ENCODE results near the gene TDRD15.
"Not testable (repeated sequence)": the region's sequence is repeated elsewhere in the genome, so short reads cannot be mapped to it uniquely, and the experiment has no call there.

Gene TDRD15

GRCh38 chr2:21146638-21147037 lies 22.9 kb downstream of the TDRD15 start:
- no peak for DNase-seq (ENCODE audit: low read depth)

- no peak for DNase-seq (ENCODE audit: low read depth)
These were observed 24.9 kb downstream of the TDRD15 start for GRCh38 chr2:21148718-21149117.

- not testable (repeated sequence) for DNase-seq (ENCODE audit: low read depth)
These were observed 27.5 kb downstream of the TDRD15 start for GRCh38 chr2:21151234-21151633.

- DNase-seq (ENCODE audit: low read depth), result no peak
These were observed 31.8 kb downstream of the TDRD15 start for GRCh38 chr2:21155365-21156136.

- DNase-seq (ENCODE audit: low read depth), result no peak
These were observed 37.4 kb downstream of the TDRD15 start for GRCh38 chr2:21161122-21161521.

- DNase-seq (ENCODE audit: low read depth), result no peak
These were observed 38.3 kb downstream of the TDRD15 start for GRCh38 chr2:21161832-21162614.

GRCh38 chr2:21162615-21162878 lies 38.8 kb downstream of the TDRD15 start:
- no peak for DNase-seq (ENCODE audit: low read depth)

GRCh38 chr2:21163213-21163612 lies 39.4 kb downstream of the TDRD15 start:
- no peak for DNase-seq (ENCODE audit: low read depth)

- DNase-seq (ENCODE audit: low read depth), result no peak
These were observed 41.6 kb downstream of the TDRD15 start for GRCh38 chr2:21165350-21165749.

GRCh38 chr2:21175895-21176646 lies 52.3 kb downstream of the TDRD15 start:
- DNase-seq (ENCODE audit: low read depth), result no peak

GRCh38 chr2:21181957-21182356 lies 58.2 kb downstream of the TDRD15 start:
- no peak for DNase-seq (ENCODE audit: low read depth)

GRCh38 chr2:21183306-21183705 lies 59.5 kb downstream of the TDRD15 start:
- DNase-seq (ENCODE audit: low read depth), result no peak

GRCh38 chr2:21183726-21184125 lies 60.0 kb downstream of the TDRD15 start:
- DNase-seq (ENCODE audit: low read depth), result no peak

GRCh38 chr2:21191535-21191934 lies 67.8 kb downstream of the TDRD15 start:
- no peak for DNase-seq (ENCODE audit: low read depth)
